ENCODE measurements around the gene ZDHHC14. TPM values are rescaled to one million over a fixed set of nuclear protein-coding genes. Genes with fewer than 3 reads are reported as not detected.
A peak's percentile ranks its signal among the peaks of the same experiment; 100 is the strongest.

Gene ZDHHC14
- total and polyA plus RNA-seq, 4 donors, result 12.3 to 46.8 (median 28.1) TPM

DNA sequence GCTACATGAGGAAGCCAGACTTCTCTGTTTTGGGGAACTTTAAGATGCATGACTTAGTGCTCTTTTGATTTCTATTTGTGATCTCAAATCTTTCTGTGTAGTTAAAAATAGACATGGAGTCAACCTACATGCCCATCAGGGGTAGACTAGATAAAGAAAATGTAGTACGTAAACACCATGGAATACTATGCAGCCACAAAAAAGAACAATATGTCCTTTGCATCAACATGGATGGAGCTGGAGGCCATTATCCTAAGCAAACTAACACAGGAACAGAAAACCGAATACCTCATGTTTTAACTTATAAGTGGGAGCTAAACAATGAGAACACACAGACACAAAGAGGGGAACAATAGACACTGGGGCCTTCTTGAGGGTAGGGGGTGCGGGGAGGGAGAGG, 102.8 kb downstream of the ZDHHC14 start:
- no peaks in the 10 kb centered on the region for H3K27me3 ChIP-seq (ENCODE audit: control insufficient read depth, insufficient read depth, low read length)
- no peak for DNase-seq (ENCODE audit: low read depth in 4 of 6, low spot score in 6 of 6)
- H3K9me3 ChIP-seq (ENCODE audit: control insufficient read depth, insufficient read depth, low read length), result no peaks in the 10 kb centered on the region
- H3K36me3 ChIP-seq (ENCODE audit: control insufficient read depth, insufficient read depth, low read length), result no peaks in the 10 kb centered on the region
- WGBS (ENCODE audit: insufficient coverage), result no CpG with 5 or more reads among the region's 3 CpGs
- H3K4me1 ChIP-seq (ENCODE audit: control insufficient read depth, insufficient read depth, low read length), result peaks cover 13% of the 10 kb centered on the region
- H3K27ac ChIP-seq (ENCODE audit: low read depth, low read length), result no peak overlapping the region
- H3K4me3 ChIP-seq (ENCODE audit: low read depth, low read length), result no peak overlapping the region

DNA sequence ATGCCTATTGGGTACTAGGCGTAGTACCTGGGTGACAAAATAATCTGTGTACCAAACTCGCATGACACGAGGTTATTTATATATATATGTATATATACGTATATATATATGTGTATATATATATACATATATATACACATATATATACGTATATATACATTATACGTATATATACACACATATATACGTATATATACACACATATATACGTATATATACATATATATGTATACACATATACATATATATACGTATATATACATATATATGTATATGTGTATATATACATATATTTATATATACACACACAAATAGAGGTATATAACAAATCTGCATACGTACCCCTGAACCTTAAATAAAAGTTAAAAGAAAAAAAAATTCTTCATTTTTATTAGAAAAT, 103.2 kb downstream of the ZDHHC14 start:
- H3K27ac ChIP-seq (ENCODE audit: low read depth, low read length), result no peak overlapping the region
- H3K27me3 ChIP-seq (ENCODE audit: control insufficient read depth, insufficient read depth, low read length), result no peaks in the 10 kb centered on the region
- no peaks in the 10 kb centered on the region for H3K36me3 ChIP-seq (ENCODE audit: control insufficient read depth, insufficient read depth, low read length)
- WGBS (ENCODE audit: insufficient coverage), result no CpG with 5 or more reads among the region's 10 CpGs
- no peaks in the 10 kb centered on the region for H3K9me3 ChIP-seq (ENCODE audit: control insufficient read depth, insufficient read depth, low read length)
- no peak for DNase-seq (ENCODE audit: low read depth in 4 of 6, low spot score in 6 of 6)
- peaks cover 13% of the 10 kb centered on the region for H3K4me1 ChIP-seq (ENCODE audit: control insufficient read depth, insufficient read depth, low read length)
- no peak overlapping the region for H3K4me3 ChIP-seq (ENCODE audit: low read depth, low read length)

GRCh38 chr6:157486572-157486971, 105.6 kb downstream of the ZDHHC14 start:
- H3K27ac ChIP-seq (ENCODE audit: low read depth, low read length), result no peak overlapping the region
- no peak overlapping the region for H3K4me3 ChIP-seq (ENCODE audit: low read depth, low read length)
- H3K36me3 ChIP-seq (ENCODE audit: control insufficient read depth, insufficient read depth, low read length), result no peaks in the 10 kb centered on the region
- peaks cover 25% of the 10 kb centered on the region for H3K4me1 ChIP-seq (ENCODE audit: control insufficient read depth, insufficient read depth, low read length)
- H3K27me3 ChIP-seq (ENCODE audit: control insufficient read depth, insufficient read depth, low read length), result no peaks in the 10 kb centered on the region
- 71% methylated on average over 5 of the region's 5 CpGs for WGBS (ENCODE audit: insufficient coverage)
- DNase-seq (ENCODE audit: low read depth in 4 of 6, low spot score in 6 of 6), result no peak
- no peaks in the 10 kb centered on the region for H3K9me3 ChIP-seq (ENCODE audit: control insufficient read depth, insufficient read depth, low read length)

DNA sequence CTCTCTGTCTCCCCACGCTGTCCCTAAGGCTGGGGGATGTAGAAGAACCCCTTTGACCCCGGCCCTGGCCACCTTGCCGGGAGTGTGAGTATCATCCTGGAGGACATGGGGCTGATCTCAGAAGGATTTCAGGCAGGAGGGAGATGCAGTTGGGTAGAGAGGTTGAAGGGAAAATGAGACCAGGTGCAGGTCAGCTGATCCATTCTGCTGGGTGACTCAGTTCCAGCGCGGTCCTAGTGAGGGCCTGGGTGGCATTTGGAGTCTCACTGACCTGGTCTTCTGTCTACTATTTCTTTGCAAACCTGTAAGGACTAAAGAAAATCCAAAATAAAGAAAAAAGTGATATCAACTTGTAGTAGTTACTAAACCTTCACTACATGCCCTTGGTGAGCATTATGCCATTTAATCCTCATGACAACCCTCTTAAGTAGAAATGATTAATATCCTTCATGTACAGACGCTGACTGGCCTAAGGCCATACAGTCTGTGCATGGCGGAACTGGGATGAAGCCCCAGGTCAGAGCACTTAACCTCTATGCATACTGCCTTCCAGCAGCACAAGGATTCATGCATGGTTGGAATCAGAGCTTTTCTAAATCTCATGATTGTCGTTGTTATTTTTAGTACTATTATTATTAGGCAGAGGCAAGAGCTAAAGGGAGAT, 106.3 kb downstream of the ZDHHC14 start:
- Histone ChIP-seq H3K4me1 (ENCODE audit: control insufficient read depth, insufficient read depth, low read length) (peaks cover 25% of the 10 kb centered on the region), H3K9me3 (ENCODE audit: control insufficient read depth, insufficient read depth, low read length) (no peaks in the 10 kb centered on the region), H3K27me3 (ENCODE audit: control insufficient read depth, insufficient read depth, low read length) (no peaks in the 10 kb centered on the region), H3K36me3 (ENCODE audit: control insufficient read depth, insufficient read depth, low read length) (peaks cover 2% of the 10 kb centered on the region), H3K4me3 (ENCODE audit: low read depth, low read length) (no peak overlapping the region), H3K27ac (ENCODE audit: low read depth, low read length) (no peak overlapping the region)
- WGBS (ENCODE audit: insufficient coverage), result 85% methylated on average over 4 of the region's 8 CpGs
- no peak for DNase-seq (ENCODE audit: low read depth in 4 of 6, low spot score in 6 of 6)

- 80% methylated on average over 1 of the region's 10 CpGs for WGBS (ENCODE audit: insufficient coverage)
These were observed 107.1 kb downstream of the ZDHHC14 start for GRCh38 chr6:157488058-157488457.

DNA sequence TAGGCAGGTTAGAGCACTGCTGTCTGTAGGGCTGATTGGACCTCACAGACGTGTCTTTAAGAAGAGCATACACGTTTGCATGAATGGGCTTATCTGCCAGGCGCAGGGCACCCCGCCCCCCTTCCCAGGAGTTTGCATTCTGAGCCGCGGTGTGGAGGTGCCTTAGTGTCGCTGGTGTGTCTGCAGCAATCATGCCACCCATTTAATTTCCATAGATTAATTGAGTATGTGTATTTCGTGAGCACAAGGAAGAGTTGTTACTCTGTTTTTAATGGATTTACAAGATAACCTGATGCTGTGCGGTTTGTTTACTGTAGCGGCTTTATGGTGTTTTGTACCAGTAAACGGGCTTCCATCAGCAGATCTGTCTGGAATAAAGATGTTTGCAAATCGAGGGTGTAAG, 107.7 kb downstream of the ZDHHC14 start:
- no peak overlapping the region for H3K4me3 ChIP-seq (ENCODE audit: low read depth, low read length)
- peaks cover 36% of the 10 kb centered on the region for H3K4me1 ChIP-seq (ENCODE audit: control insufficient read depth, insufficient read depth, low read length)
- peak in 1 of 6 donors; percentile 78 for DNase-seq (ENCODE audit: low read depth in 4 of 6, low spot score in 6 of 6)
- H3K27ac ChIP-seq (ENCODE audit: low read depth, low read length), result no peak overlapping the region
- no peaks in the 10 kb centered on the region for H3K27me3 ChIP-seq (ENCODE audit: control insufficient read depth, insufficient read depth, low read length)
- peaks cover 2% of the 10 kb centered on the region for H3K36me3 ChIP-seq (ENCODE audit: control insufficient read depth, insufficient read depth, low read length)
- 17% methylated on average over 2 of the region's 12 CpGs for WGBS (ENCODE audit: insufficient coverage)
- no peaks in the 10 kb centered on the region for H3K9me3 ChIP-seq (ENCODE audit: control insufficient read depth, insufficient read depth, low read length)

More at GRCh38 chr6:157488058-157488457, 107.1 kb downstream of the ZDHHC14 start:
- no peak for DNase-seq (ENCODE audit: low read depth in 4 of 6, low spot score in 6 of 6)
- no peak overlapping the region for H3K4me3 ChIP-seq (ENCODE audit: low read depth, low read length)
- H3K4me1 ChIP-seq (ENCODE audit: control insufficient read depth, insufficient read depth, low read length), result peaks cover 29% of the 10 kb centered on the region
- peaks cover 2% of the 10 kb centered on the region for H3K36me3 ChIP-seq (ENCODE audit: control insufficient read depth, insufficient read depth, low read length)
- no peaks in the 10 kb centered on the region for H3K9me3 ChIP-seq (ENCODE audit: control insufficient read depth, insufficient read depth, low read length)
- no peak overlapping the region for H3K27ac ChIP-seq (ENCODE audit: low read depth, low read length)
- H3K27me3 ChIP-seq (ENCODE audit: control insufficient read depth, insufficient read depth, low read length), result no peaks in the 10 kb centered on the region

GRCh38 chr6:157490611-157491269, 109.8 kb downstream of the ZDHHC14 start:
- H3K4me1 ChIP-seq (ENCODE audit: control insufficient read depth, insufficient read depth, low read length), result peaks cover 41% of the 10 kb centered on the region
- no peaks in the 10 kb centered on the region for H3K27me3 ChIP-seq (ENCODE audit: control insufficient read depth, insufficient read depth, low read length)
- H3K4me3 ChIP-seq (ENCODE audit: low read depth, low read length), result no peak overlapping the region
- peaks cover 2% of the 10 kb centered on the region for H3K36me3 ChIP-seq (ENCODE audit: control insufficient read depth, insufficient read depth, low read length)
- WGBS (ENCODE audit: insufficient coverage), result 90% methylated on average over 2 of the region's 16 CpGs
- no peak overlapping the region for H3K27ac ChIP-seq (ENCODE audit: low read depth, low read length)
- H3K9me3 ChIP-seq (ENCODE audit: control insufficient read depth, insufficient read depth, low read length), result no peaks in the 10 kb centered on the region
- DNase-seq (ENCODE audit: low read depth in 4 of 6, low spot score in 6 of 6), result no peak

GRCh38 chr6:157491571-157492232, 110.7 kb downstream of the ZDHHC14 start:
- H3K36me3 ChIP-seq (ENCODE audit: control insufficient read depth, insufficient read depth, low read length), result peaks cover 2% of the 10 kb centered on the region
- H3K27ac ChIP-seq (ENCODE audit: low read depth, low read length), result no peak overlapping the region
- 91% methylated on average over 16 of the region's 20 CpGs for WGBS (ENCODE audit: insufficient coverage)
- H3K27me3 ChIP-seq (ENCODE audit: control insufficient read depth, insufficient read depth, low read length), result no peaks in the 10 kb centered on the region
- H3K4me3 ChIP-seq (ENCODE audit: low read depth, low read length), result no peak overlapping the region
- no peaks in the 10 kb centered on the region for H3K9me3 ChIP-seq (ENCODE audit: control insufficient read depth, insufficient read depth, low read length)
- peak in 1 of 6 donors; percentile 43 for DNase-seq (ENCODE audit: low read depth in 4 of 6, low spot score in 6 of 6)
- H3K4me1 ChIP-seq (ENCODE audit: control insufficient read depth, insufficient read depth, low read length), result peaks cover 41% of the 10 kb centered on the region

DNA sequence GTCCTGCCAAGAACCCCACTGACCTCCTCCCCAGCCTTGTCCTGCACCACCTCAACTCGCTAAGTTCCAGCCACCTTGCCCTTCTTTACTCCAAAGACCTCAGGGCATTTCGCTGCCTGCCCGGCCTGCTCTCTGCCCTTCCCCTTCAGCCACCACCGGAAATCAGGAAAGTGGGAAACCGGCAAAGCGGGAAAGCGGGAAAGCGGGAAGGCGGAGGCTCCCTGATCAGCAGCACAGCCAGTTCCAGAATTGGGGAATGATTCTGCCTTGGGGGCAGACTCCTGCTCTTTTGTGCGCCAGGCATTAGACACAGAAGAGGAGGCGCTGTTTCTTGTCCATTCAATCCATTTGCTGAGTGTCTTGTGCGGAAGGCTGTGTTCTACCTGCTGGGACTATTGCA, 111.3 kb downstream of the ZDHHC14 start:
- no peak overlapping the region for H3K27ac ChIP-seq (ENCODE audit: low read depth, low read length)
- 91% methylated on average over 9 of the region's 12 CpGs for WGBS (ENCODE audit: insufficient coverage)
- no peaks in the 10 kb centered on the region for H3K9me3 ChIP-seq (ENCODE audit: control insufficient read depth, insufficient read depth, low read length)

More for the DNA sequence above, 111.3 kb downstream of the ZDHHC14 start:
- DNase-seq (ENCODE audit: low read depth in 4 of 6, low spot score in 6 of 6), result no peak
- peaks cover 38% of the 10 kb centered on the region for H3K4me1 ChIP-seq (ENCODE audit: control insufficient read depth, insufficient read depth, low read length)
- peaks cover 2% of the 10 kb centered on the region for H3K36me3 ChIP-seq (ENCODE audit: control insufficient read depth, insufficient read depth, low read length)
- no peaks in the 10 kb centered on the region for H3K27me3 ChIP-seq (ENCODE audit: control insufficient read depth, insufficient read depth, low read length)
- no peak overlapping the region for H3K4me3 ChIP-seq (ENCODE audit: low read depth, low read length)

All from spinal cord (tissue), 10 donors.